WTC11 (cell line): ENCODE measurements around the gene LRSAM1.

Experiments used
- KAT7 ChIP-seq: sonication (generic); formaldehyde crosslinking; IDR thresholded peaks from 2 replicates; pipeline ENCODE4 v1.8.1; 2023; ENCODE audit warnings: missing genetic modification reagents, mild to moderate bottlenecking, borderline replicate concordance
- NR3C1 ChIP-seq: sonication (generic); formaldehyde crosslinking; conservative IDR thresholded peaks from 2 replicates; pipeline ENCODE4 v1.8.1; 2023; ENCODE audit warnings: low read depth, mild to moderate bottlenecking, missing genetic modification reagents
- TP53 ChIP-seq: sonication (generic); formaldehyde crosslinking; IDR thresholded peaks from 2 replicates; pipeline ENCODE4 v1.8.1; 2023; ENCODE audit warnings: mild to moderate bottlenecking, missing genetic modification reagents

DNA sequence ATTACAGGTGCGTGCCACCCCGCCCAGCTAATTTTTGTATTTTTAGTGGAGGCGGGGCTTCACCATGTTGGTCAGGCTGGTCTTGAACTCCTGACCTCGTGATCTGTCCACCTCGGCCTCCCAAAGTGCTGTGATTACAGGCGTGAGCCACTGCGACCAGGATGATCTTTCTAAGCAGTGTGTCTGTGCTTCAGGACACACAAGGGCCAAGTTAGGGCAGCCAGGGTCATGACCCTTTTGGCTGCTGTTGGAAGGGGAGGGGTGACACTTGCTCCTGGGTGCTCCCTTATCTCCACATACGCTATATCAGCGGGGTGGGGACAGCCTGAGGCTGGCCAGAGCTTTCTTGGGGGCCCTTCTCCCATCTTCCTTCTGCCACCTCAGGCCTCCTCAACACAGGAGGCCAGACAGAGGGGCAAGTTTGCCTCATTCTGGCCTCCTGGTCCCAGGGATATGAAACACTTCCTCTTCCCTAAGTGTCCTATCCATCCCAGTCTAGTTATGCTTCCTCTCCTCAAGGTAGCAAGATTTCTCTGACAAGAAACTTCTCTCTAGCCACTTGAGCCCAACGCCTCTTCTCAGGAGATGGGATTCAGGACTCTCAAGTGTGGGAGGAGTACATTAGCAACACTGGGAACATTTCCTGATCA, 29.1 kb upstream of the LRSAM1 start:
- TF ChIP-seq KAT7 (no peak), NR3C1 (CRISPR knock-in tag) (no peak), TP53 (CRISPR knock-in tag) (no peak)
